Lower leg skin (tissue), 3 donors: Measurements from ENCODE around the gene AP4M1.

Source experiments
- CTCF ChIP-seq, 3 donors: fragments of 450-650 bp; IDR thresholded peaks; one replicate each; pipeline ENCODE4 v1.5.1; 2016; ENCODE audit warnings: antibody characterized with exemption in 3 of 3, mild to moderate bottlenecking in 3 of 3, moderate library complexity in 2 of 3
- POLR2A ChIP-seq, 2 donors: fragments of 450-650 bp; IDR thresholded peaks; one replicate each; pipeline ENCODE4 v1.6.1; 2016 to 2017; ENCODE audit warnings: antibody characterized with exemption in 2 of 2, mild to moderate bottlenecking in 1 of 2, moderate library complexity in 1 of 2

- no peak for TF ChIP-seq CTCF (IDR thresholded peaks at IDR 0.05)
- TF ChIP-seq POLR2A (IDR thresholded peaks at IDR 0.05), result no peak
These were observed 19.2 kb downstream of the AP4M1 start for GRCh38 chr7:100120733-100121036.
